ENCODE data around the gene TMED6. TPM values are rescaled to one million over a fixed set of nuclear protein-coding genes. Genes with fewer than 3 reads are reported as not detected.

The TMED6 gene
- total RNA-seq (2014; rRNA removed), result not detected in 2 replicates
- polyA plus RNA-seq (2012), result 0.49 TPM

DNA sequence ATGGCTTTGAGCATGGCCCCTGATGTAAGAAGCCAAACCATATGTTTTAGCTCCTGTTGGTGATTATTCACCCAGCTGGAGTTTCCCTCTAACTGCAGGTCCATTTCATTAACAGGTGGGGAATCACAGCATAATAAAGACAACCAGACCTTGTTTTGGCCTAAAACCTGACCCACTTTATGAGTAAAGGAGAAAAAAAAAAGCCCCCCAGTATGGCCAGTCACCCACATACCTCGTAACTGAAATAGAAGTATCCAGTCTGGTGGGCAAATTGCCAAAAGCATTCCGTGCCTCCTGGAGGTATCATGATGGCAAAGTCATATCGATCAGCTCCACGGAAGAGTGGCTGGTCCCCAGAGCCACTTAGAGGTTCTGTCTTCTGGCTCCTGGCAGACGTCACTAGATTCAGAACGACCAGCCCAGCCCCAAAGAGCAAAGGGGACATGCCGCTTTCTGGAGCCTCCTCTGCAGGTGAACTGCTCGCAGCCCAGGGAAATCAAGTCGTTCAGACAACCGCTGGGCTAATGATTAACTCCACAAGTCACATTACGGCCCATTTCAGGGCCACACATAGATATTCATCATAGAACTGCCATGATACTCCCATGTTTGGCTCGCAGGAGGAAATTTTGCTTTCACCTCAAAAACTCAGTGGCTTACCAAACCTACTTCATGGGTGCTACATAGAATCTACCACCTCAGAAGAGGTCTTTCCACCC, at the start of gene TMED6:
TSS of gene TMED6 (minus strand) at position 478 of the 719 bp plus-strand sequence. CDS start at position 445, 33 bp downstream.
- DNase-seq (ENCODE audit: low read depth), result no peak

DNA sequence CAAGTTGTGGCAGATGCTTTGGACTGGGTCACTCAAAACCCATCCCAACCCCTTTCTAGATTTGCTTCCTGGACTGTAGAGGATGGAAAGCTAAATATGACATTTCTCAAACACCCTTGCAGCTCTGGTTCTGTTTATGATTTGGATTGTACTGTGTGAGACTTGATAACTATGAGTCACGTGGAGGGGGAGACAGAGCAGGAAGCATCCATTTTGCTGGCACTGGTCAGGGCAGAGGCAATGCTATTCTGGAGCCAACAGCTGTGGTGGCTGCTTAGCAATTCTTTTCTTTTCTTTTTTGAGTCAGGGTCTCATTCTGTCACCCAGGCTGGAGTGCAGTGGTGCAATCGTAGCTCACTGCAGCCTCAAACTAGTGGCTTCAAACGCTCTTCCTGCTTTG, 47.8 kb upstream of the TMED6 start:
- DNase-seq (ENCODE audit: low read depth), result peak; percentile 57

DNA sequence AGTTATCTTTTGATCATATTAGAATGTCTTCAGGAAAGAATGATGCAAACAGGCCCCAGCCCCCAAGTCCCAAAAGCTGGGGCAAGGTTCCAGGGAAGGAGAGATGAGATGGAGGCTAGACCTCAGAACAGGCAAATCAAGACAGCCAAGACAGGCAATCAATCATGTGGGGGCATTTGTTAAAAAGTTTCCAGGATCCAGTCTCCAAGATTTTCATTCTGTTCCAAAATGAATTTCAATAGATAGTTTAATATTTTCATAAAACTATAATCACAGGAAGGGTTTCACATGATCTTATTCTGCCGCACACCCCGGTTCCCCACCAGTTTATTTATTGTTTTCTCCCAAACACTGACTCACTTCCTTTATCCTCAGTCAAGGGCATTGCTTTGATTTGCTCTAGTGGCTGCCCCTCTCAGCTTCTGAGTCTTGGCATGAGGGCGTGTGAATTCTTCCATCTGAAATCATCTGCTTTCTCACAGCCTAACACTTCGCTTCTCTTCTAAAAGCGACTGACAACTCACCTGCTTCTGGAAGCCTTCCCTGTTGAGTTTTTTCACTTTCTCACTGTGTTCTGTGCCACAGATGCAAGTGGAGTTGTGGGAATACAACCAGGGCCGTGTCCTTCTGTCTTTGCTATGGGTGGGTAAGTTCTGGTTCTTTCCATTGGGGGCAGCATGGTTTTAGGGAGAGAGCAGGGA, 46.4 kb upstream of the TMED6 start:
- DNase-seq (ENCODE audit: low read depth), result peak; percentile 89

DNA sequence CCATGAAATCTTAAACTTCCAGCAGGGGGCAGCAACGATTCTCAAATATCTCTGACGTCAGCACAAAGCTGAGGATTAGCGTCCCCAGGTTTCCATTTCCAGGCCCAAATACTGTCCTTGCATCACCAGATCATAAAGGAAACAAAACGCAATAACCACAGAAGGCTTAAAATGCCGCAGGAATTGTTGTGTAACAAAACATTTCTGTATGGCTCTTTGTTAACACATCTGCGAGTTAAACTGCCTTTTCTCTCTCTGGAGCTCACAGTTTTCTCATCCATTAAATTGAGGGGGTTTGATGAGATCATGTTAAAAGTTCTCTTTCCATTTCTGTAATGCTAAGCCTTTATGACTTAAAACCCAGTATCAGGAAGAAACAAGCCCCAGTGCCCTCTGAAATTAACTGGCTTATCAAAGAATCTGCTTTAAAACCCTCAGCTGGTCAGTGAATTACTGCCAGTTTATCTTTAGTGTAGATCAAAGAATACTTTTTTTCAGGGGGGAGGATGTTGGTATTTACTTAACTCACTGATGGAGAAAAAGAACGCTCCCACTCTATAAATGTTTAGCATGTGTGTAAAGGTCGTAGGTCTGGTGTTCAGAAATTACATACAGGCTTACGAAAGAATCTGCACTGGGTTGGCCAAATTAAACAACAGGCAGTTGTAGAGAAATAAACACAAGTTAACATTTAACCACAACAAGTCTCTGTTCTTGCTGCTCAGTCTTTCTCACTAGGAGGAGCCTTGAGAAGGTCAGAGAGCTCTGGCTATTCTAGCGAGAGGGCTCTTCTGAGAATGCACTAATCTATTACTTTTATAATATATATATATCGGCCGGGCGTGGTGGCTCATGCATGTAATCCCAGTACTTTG, 44.8 kb upstream of the TMED6 start:
- peak; percentile 92 for DNase-seq (ENCODE audit: low read depth)

DNA sequence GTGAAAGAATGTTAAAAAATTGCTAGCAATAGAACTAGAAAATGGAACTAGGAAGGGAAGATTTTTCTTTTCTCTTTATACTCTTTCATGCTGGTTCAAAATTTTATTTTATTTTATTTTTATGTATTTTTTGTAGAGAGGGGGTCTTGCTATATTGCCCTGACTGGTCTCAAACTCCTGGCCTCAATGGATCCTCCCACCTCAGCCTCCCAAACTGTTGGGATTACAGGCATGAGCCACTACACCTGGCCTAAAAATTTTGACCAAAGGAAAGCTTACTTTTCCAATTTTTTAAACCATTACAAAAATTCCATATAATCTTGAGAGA, 44.2 kb upstream of the TMED6 start:
- no peak for DNase-seq (ENCODE audit: low read depth)

DNA sequence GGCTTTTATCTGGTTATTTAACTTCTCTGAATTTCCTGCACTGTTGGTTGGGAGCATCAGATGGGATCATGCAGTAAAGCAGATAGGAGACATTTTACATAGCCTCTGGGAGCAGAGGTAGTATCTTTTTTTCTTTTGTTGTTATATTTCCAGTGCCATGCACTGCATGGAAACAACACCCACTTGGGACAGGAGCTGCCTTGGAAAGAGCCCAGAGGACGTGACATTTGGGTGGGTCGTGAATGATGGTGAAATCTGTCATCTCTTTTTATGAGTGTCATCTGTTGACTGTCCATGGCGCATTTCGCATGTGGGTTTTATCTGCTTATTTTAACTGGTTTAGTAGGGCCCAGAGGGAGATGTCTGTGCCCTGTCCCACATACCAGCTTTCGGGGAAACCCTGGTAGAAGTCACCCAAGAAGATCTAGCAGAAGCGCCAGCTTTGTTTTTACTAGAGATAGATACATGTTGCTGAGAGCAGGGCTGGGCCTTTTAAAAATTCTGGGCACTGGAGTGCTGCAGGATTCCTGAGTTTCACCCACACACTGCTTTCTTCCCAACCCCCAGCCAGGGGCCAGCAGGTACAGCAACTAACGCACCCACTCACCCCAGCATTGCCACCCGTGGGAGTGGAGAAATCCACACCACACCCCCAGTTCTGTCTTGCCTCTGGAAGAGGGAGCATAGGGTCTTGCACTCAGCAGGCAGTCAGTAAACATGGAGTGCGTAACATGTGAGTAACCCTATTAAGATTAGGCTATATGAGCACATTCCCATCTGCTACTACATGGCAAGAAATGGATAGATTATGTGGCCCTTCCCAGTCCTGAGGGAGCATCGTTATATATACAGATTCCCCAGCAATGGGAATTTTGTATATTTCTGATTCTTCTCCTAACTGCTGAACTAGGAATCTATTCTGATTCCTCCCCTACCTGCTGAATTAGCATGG, 42.6 kb upstream of the TMED6 start:
- DNase-seq (ENCODE audit: low read depth), result no peak

DNA sequence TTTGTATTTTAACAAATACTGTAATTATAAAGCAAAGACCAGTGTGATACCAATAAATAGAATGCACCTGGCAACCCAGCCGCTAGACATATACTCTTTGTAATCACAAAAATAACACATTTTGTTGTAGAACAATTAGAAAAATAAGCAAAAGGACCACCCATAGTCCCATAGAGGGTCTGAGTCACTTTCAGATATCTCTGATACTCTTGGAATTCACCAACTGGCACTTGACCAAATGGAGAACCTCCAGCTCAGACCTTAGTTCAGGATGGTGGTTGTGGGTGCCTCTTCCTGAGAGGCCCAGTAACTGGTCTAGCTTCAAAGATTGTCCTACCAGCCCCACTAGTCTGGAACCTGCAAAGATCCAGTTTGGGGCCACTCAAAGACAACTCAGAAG, 35.0 kb upstream of the TMED6 start:
- DNase-seq (ENCODE audit: low read depth), result peak; percentile 12

DNA sequence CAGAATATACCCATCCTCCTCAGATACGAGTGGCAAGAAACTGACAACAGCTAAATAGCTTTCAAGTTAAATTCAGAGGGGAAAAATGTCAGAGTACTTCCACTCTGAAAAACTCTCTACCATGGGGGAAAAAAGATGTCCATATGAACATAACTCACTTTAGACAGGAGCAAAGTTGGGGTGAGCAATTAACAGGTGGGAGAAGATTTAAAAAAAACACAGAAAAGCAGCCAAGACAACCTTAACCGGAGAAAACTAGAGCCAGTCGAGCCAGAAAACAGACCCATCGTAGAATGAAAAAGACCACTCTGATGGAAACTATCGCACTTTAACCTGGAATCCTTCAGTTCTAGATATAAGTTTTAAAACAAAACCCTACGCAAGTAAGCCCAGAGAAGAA, 33.4 kb upstream of the TMED6 start:
- no peak for DNase-seq (ENCODE audit: low read depth)

DNA sequence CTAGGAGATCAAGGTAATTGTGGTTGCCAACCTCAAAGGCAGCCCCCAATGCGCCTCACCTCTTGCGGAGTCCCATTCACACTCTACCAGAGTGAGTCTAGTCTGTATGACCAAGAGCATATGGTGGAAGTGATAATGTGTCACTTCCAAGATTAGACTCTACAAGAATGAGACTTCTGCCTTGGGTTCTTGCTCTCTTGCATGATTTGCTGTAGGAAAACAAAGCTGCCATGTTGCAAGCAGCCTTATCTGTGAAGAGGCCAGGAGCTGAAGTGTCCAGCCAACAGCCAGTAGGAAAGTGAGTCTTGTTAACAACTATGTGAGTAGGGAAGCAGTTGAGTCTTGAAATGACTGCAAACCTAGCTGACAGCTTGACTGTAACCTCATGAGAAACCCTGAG, 30.8 kb upstream of the TMED6 start:
- no peak for DNase-seq (ENCODE audit: low read depth)

DNA sequence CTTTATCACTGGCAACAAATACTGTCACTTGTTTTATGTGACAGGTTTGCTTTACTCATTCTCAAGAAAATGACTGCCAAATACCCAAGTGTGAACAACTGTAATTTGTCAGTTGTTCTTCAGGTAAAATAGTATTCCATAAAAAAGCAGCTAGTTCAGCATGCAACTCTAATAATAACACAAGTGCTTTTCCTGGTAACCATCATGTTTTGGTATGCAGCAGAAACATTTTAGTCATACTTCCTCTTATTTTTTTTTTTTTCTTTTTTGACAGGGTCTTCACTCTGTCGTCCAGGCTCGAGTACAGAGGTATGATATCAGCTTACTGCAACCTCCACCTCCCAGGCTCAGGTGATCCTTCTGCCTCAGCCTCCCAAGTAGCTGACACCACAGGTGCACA, 29.6 kb upstream of the TMED6 start:
- no peak for DNase-seq (ENCODE audit: low read depth)

DNA sequence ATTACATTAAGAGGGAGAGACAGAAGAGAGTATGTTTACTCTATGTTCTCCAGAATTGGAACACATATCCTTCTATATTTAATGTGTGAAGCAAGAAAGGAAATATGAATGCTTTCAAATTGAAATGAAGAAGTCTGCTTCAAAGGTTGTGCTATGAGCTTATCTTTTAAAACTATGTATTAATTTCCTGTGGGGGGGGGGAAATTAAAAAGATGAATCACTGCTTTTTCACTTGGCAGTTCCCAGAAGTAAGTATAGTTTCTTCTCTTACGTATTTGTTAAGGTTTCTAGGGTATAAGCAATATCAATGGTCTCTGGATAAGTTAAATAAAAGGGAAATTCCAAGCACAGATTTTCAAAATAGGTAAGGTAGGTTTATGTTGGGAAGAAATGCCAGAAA, 27.2 kb upstream of the TMED6 start:
- no peak for DNase-seq (ENCODE audit: low read depth)

DNA sequence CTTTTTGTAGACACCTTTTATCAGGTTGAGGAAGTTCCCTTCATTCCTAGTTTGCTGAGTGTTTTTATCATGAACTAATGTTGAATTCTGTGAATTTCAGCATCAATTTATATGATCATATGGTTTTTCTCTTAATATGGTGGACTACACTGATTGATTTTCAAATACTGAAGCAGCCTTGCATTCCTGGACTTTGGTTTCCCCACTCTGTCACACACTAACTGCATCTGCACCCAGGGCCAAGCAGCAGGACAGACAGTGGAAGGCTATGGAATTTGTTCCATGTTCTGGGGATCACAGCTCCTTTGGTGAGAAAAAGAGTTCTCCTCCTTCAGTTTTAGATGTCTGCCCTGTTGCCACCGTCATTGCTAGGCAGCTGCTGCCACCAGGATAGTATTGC, 26.4 kb upstream of the TMED6 start:
- DNase-seq (ENCODE audit: low read depth), result no peak

DNA sequence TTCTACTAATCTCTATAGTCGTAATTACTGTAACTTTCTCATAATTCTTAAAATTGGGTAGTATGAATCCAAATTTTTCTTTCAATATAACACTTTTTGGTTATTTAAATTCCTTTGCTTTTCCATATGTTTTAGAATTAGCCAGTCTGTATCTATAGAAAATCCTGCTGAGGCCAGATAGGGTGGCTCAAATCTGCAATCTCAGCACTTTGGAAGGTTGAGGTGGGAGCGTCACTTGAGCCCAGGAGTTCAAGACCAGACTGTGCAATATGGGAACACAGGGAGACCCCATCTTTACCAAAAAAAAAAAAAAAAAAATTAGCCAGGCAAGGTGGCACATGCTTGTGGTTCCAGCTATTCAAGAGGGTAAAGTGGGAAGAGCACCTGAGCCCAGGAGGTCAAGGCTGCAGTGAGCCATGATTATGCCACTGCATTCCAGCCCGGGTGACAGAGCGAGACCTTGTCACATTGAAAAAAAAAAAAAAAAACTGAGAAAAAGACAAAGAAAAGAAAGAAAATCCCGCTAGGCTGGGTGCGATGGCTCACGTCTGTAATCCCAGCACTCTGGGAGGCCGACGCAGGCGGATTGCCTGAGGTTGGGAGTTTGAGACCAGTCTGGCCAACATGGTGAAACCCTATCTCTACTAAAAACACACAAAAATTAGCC, 24.9 kb upstream of the TMED6 start:
- DNase-seq (ENCODE audit: low read depth), result no peak

DNA sequence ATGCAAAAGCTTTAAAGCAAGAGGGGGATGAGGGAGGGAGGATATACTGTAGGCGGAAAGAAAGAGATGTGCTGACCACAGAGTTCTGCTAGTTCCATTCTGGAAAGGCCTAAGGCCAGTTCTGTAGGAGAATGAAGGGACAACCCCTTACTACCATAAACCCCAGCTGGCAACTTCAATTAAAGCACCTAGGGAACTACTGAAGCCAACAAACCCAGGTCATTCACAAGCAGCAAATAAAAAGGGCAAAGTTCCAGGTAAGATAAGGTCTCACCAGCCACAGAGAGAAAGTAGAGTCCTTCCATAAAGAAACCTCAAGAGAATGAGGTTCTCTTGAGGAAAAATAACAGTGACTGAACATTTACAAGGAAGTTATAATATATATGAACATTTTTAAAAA, 21.4 kb upstream of the TMED6 start:
- DNase-seq (ENCODE audit: low read depth), result no peak

DNA sequence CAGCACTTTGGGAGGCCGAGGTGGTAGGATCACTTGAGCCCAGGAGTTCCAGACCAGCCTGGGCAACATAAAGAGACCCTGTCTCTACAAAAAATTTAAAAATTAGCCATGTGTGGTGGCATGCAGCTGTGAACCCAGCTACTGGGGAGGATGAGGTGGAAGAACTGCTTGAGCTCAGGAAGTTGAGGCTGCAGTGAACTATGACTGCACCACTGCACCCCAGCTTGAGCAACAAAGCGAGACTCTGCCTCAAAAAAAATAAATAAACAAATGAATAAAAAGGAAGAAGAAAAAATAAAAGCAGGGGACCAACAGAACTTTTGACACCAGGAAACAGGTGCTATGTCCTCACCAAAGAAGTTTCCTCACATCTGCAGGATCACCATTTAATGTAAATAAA, 20.0 kb upstream of the TMED6 start:
- no peak for DNase-seq (ENCODE audit: low read depth)

DNA sequence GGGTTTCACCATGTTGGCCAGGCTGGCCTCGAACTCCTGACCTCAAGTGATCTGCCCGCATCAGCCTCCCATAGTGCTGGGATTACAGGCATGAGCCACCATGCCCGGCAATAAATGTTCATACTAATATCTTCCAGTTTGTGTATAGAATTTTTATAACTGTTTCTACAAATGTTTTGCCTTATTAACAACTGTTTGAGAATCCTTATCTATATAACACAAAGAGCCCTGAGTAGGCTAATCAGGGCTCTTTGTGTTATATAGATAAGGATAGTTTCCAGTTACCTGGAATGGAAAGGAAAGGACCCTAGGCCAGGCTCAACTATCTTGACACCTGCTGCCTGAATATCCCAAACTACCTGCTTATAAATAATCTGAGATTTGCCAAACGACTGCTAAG, 17.3 kb upstream of the TMED6 start:
- no peak for DNase-seq (ENCODE audit: low read depth)

DNA sequence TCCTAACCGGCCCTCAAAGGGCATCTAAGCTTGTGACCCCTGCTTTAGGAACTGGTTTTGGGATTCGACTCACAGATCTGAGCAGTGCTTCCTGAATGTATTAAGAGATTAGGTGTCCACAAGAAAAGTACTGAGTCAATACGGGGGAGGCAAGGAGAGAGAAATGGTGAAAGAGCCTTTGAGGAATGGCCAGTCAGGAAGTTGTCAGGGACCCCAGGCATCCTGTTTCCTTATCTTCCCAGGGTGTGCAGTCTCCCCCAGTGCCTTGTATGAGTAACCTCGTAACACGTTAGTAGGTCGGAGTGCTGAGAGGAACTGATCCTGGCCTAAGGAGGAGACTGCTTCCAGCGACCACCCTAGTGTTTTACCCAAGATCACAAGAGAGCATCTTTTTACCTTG, 16.4 kb upstream of the TMED6 start:
- DNase-seq (ENCODE audit: low read depth), result peak; percentile 36

DNA sequence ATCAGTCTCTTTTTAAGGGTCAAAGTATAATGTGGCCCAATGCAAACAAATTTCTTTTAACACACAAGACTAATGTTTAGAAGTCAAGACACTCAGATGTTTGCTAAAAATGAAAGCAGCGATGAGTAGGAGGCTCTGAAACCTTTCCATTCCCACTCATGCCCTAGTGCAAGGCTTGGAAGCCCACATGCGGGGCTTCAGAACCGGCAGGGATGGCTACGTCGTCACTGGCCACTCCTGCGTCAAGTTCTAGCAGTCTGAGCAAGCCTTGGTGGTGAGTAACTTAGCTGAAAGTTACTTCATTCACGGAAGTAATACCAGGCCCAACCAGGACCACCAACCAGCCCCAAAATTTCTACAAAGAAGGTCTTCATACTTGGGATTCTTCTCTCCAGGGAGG, 14.8 kb upstream of the TMED6 start:
- DNase-seq (ENCODE audit: low read depth), result no peak

DNA sequence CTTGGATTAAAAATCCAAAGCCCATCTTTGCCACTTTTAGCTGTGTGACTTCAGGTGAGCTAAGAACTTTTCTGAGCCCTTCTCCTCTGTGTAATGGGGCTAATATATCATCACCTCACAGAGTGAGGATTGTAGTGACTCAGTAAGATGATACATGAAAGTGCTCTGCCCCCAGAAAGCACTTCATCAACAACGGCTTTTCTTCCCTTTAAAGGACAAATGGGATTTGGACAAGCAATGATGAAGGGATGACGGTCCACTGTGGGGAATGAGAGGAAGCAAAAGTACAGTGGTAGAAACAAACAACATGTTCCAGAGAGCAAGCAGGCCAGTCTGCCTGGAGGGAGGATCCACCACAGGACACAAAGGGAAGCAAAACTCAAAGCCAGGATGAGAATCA, 14.3 kb upstream of the TMED6 start:
- DNase-seq (ENCODE audit: low read depth), result no peak

DNA sequence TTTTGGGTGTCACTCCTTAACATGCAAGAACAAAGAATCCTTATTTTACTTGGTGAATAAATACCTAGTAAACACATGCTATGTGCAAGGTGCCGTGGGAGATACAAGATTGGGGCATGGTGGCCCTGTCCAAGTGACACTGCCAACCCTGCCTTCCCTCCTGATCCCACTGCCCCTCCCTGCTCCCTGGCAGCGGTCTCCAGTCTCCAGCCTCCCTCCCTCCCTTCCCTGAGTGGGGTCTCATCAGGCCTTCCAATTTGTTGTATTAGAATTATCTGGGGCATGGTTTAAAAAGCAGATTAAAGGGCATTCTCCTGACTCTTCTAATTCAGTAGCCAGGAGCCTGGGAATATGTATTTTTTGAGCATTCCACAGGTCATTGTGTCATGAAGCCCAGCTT, 12.5 kb upstream of the TMED6 start:
- no peak for DNase-seq (ENCODE audit: low read depth)

DNA sequence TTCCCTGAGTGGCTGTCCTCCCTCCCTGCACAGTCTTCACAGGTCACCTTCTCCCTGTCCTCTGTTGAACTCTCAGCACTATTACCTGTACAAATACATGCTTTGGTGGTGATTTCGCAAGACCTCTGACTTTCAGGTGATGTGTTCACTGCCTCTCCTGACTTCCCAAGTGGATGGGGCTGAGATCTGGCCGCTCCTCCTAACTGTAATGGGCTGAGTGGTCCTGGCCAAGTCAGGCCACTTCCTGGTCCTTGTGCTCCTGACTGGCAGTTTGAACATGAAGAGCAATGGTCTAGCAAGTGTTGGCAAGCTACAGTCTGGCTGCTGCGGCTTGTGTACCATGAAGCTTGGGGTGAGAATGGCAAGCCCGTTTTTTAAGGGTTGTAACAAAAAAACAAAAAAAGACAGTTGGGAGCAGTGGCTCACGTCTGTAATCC, 11.7 kb upstream of the TMED6 start:
- no peak for DNase-seq (ENCODE audit: low read depth)

Measured in LHCN-M2 (cell line).